Keratinocyte (primary cell): ENCODE results near the gene GCKR. TPM values are rescaled to one million over a fixed set of nuclear protein-coding genes. Genes with fewer than 3 reads are reported as not detected.

Experiments
- DNase-seq: peaks from one replicate; pipeline ENCODE4 v3.0.0-alpha.2; 2011; ENCODE audit warnings: low read depth, missing footprints, low spot score
- FAIRE-seq: peaks from 2 replicates; lab custom pipeline; 2011; peaks lifted over from hg19 to GRCh38; lab: Jason Lieb, UNC
- H2AFZ ChIP-seq: 2 replicates; pipeline ENCODE4 v1.6.0; 2012; ENCODE audit warnings: low read length, control low read depth, inconsistent platforms; ENCODE audit not compliant: control insufficient read depth
- H3K27ac ChIP-seq: 2 replicates; pipeline ENCODE4 v1.5.1; 2011; ENCODE audit warnings: low read length; ENCODE audit not compliant: control insufficient read depth, insufficient read depth
- H3K27me3 ChIP-seq: 3 replicates; pipeline ENCODE4 v1.6.0; 2011; ENCODE audit warnings: low read length; ENCODE audit not compliant: control insufficient read depth, insufficient read depth; ENCODE audit errors: extremely low read depth
- H3K36me3 ChIP-seq, 2 experiments: 2 replicates in 1 of 2; 3 replicates in 1 of 2; pipeline ENCODE4 v1.5.1; 2011; ENCODE audit warnings: low read length in 2 of 2, mild to moderate bottlenecking in 1 of 2; ENCODE audit not compliant: control insufficient read depth in 2 of 2, insufficient read depth in 2 of 2; ENCODE audit errors: extremely low read depth in 1 of 2
- H3K4me1 ChIP-seq: 3 replicates; pipeline ENCODE4 v1.5.1; 2011; ENCODE audit warnings: low read length; ENCODE audit not compliant: control insufficient read depth, insufficient read depth; ENCODE audit errors: extremely low read depth
- H3K4me2 ChIP-seq: 3 replicates; pipeline ENCODE4 v1.6.0; 2011; ENCODE audit warnings: low read depth, low read length; ENCODE audit not compliant: control insufficient read depth, insufficient read depth; ENCODE audit errors: extremely low read depth
- H3K4me3 ChIP-seq, 3 experiments: fragments of 200-600 bp in 1 of 3; sonication (generic) in 1 of 3; 2 replicates in 2 of 3; 3 replicates in 1 of 3; pipeline ENCODE4 v1.5.1; 2011 to 2016; ENCODE audit warnings: low read length in 3 of 3, mild to moderate bottlenecking in 3 of 3, control low read depth in 2 of 3, inconsistent platforms in 1 of 3, low read depth in 1 of 3, mixed read lengths in 1 of 3, mixed run types in 1 of 3, moderate library complexity in 1 of 3; ENCODE audit not compliant: control insufficient read depth in 2 of 3, insufficient read depth in 2 of 3; ENCODE audit errors: extremely low read depth in 1 of 3
- H3K79me2 ChIP-seq: 2 replicates; pipeline ENCODE4 v1.6.0; 2012; ENCODE audit warnings: low read length; ENCODE audit not compliant: control insufficient read depth, insufficient read depth
- H3K9ac ChIP-seq: 3 replicates; pipeline ENCODE4 v1.6.0; 2011; ENCODE audit warnings: low read length; ENCODE audit not compliant: control insufficient read depth, insufficient read depth; ENCODE audit errors: extremely low read depth
- H3K9me1 ChIP-seq: 3 replicates; pipeline ENCODE4 v1.6.0; 2011; ENCODE audit warnings: low read length; ENCODE audit not compliant: control insufficient read depth, insufficient read depth; ENCODE audit errors: extremely low read depth
- H3K9me3 ChIP-seq: 2 replicates; pipeline ENCODE4 v1.5.1; 2012; ENCODE audit warnings: low read depth, low read length; ENCODE audit not compliant: control insufficient read depth
- H4K20me1 ChIP-seq: 3 replicates; pipeline ENCODE4 v1.6.0; 2011; ENCODE audit warnings: low read length; ENCODE audit not compliant: control insufficient read depth, insufficient read depth; ENCODE audit errors: extremely low read depth
- CTCF ChIP-seq, 3 experiments: IDR thresholded peaks in 1 of 3; conservative IDR thresholded peaks in 1 of 3; optimal IDR thresholded peaks in 1 of 3; 2 replicates in 2 of 3; 3 replicates in 1 of 3; pipeline versions ENCODE3 to v1.5.1; 2011; ENCODE audit warnings: low read length in 3 of 3, mild to moderate bottlenecking in 3 of 3, moderate library complexity in 2 of 3, control low read depth in 1 of 3, inconsistent platforms in 1 of 3; ENCODE audit not compliant: insufficient read depth in 2 of 3; ENCODE audit errors: extremely low read depth in 1 of 3
- EZH2 ChIP-seq: IDR thresholded peaks from one replicate; pipeline ENCODE4 v1.6.1; 2012; ENCODE audit warnings: inconsistent platforms, mild to moderate bottlenecking, low read length, moderate library complexity
- dilution Hi-C: fragments of 300-500 bp; cut with MboI; formaldehyde crosslinking; loops from one replicate; pipeline ENCODE4 v1.7.0; 2020; ENCODE audit warnings: low sequenced_read_pairs; ENCODE audit not compliant: extremely low pct_ligation_motif_present
- polyA plus RNA-seq, 5 experiments: library from polyadenylated mRNA; depleted of rRNA in 3 of 5; stranded (reverse) in 3 of 5; stranded (forward) in 1 of 5; unstranded in 1 of 5; fragments of >200 nt; gene quantifications; 1 replicate in 1 of 5; 2 replicates in 3 of 5; 3 replicates in 1 of 5; pipeline versions ENCODE4 v1.2.1 to v1.2.3, GENCODE V29; 2011 to 2012; ENCODE audit warnings: missing spikeins in 2 of 5, low read depth in 1 of 5, low replicate concordance in 1 of 5

The GCKR gene
- polyA plus RNA-seq, 1 donor (not counting 4 experiments of a cell fraction or from before 2014, with no cell fraction given), result 0.18 TPM

- dilution Hi-C loops, result no loop called here
- H3K4me2 ChIP-seq, result no peak overlapping the region
- no peaks in the 10 kb centered on the region for H3K79me2 ChIP-seq
- no peak for TF ChIP-seq CTCF (optimal IDR thresholded peaks at IDR 0.05 in 1 of 3, IDR thresholded peaks at IDR 0.05 in 1 of 3, conservative IDR thresholded peaks at IDR 0.05 in 1 of 3; ENCODE audit: extremely low read depth in 1 of 3, insufficient read depth in 2 of 3, low read length in 3 of 3)
- no peak for TF ChIP-seq EZH2
- no peaks in the 10 kb centered on the region for H3K9me3 ChIP-seq
- H3K4me1 ChIP-seq, result no peaks in the 10 kb centered on the region
- H3K9ac ChIP-seq, result no peak overlapping the region
- no peak overlapping the region for H3K27ac ChIP-seq
- no peak overlapping the region for H3K4me3 ChIP-seq
- H4K20me1 ChIP-seq, result no peaks in the 10 kb centered on the region
- peaks cover 0 to 3% of the 10 kb centered on the region in 2 experiments for H3K36me3 ChIP-seq
- no peak for FAIRE-seq
- H3K27me3 ChIP-seq, result no peaks in the 10 kb centered on the region
- H2AFZ ChIP-seq, result no peak overlapping the region
- DNase-seq, result no peak
- no peaks in the 10 kb centered on the region for H3K9me1 ChIP-seq
These were observed 24.7 kb upstream of the GCKR start for GRCh38 chr2:27471961-27472360.

GRCh38 chr2:27485496-27485895 lies 11.1 kb upstream of the GCKR start:
- dilution Hi-C loops, result no loop called here
- Histone ChIP-seq H3K9ac (no peak overlapping the region), H3K79me2 (no peaks in the 10 kb centered on the region), H3K4me2 (no peak overlapping the region), H3K4me3 (no peak overlapping the region), H3K4me1 (peaks cover 13% of the 10 kb centered on the region), H3K27me3 (no peaks in the 10 kb centered on the region), H3K27ac (no peak overlapping the region), H3K9me1 (no peaks in the 10 kb centered on the region), H3K36me3 (peaks cover 0 to 12% of the 10 kb centered on the region in 2 experiments), H2AFZ (no peak overlapping the region), H4K20me1 (no peaks in the 10 kb centered on the region), H3K9me3 (no peaks in the 10 kb centered on the region)
- TF ChIP-seq EZH2 (no peak), CTCF (optimal IDR thresholded peaks at IDR 0.05 in 1 of 3, IDR thresholded peaks at IDR 0.05 in 1 of 3, conservative IDR thresholded peaks at IDR 0.05 in 1 of 3; ENCODE audit: extremely low read depth in 1 of 3, insufficient read depth in 2 of 3, low read length in 3 of 3) (no peak)
- FAIRE-seq (no peak), DNase-seq (no peak)
